ENCODE measurements around the gene DGKI. TPM values are rescaled to one million over a fixed set of nuclear protein-coding genes. Genes with fewer than 3 reads are reported as not detected.
A peak's percentile ranks its signal among the peaks of the same experiment; 100 is the strongest.

Gene DGKI
- total and polyA plus RNA-seq, 4 donors, result 0.03 to 1.5 (median 0.33) TPM

DNA sequence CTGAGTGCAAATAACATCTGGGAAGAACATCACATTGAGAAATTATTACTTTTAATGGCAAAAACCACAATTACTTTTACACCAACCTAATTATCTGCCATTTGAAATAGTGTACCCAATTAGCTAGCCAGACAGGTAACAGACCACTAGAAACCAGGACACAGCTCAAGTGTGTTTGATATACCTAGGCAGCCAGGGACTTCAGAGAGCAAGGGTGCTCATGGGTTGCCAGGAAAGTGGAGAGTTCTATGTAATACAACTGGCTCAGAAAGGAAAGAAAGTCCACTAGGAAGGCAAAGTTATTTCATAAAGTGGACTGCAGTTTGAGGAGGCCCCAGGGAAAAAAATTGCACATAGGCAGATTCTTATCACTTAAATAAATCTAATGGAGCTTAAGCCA lies 453.2 kb downstream of the DGKI start:
- Histone ChIP-seq H3K36me3 (ENCODE audit: control insufficient read depth in 4 of 4, insufficient read depth in 4 of 4, low read length in 4 of 4) (no peaks in the 10 kb centered on the region), H3K9ac (ENCODE audit: insufficient read depth in 1 of 2, low read length in 2 of 2) (no peak overlapping the region), H3K4me1 (ENCODE audit: control insufficient read depth in 5 of 5, insufficient read depth in 5 of 5, low read length in 5 of 5) (peaks cover 0 to 6% (median 0%) of the 10 kb centered on the region in 5 donors), H3K27ac (ENCODE audit: low read depth in 1 of 2, low read length in 1 of 2) (no peak overlapping the region), H3K9me3 (ENCODE audit: control insufficient read depth in 4 of 4, insufficient read depth in 3 of 4, low read length in 3 of 4) (no peaks in the 10 kb centered on the region), H3K4me3 (no peak overlapping the region), H3K27me3 (ENCODE audit: control insufficient read depth in 3 of 3, insufficient read depth in 3 of 3, low read length in 2 of 3) (no peaks in the 10 kb centered on the region)
- DNase-seq, result no peak
- TF ChIP-seq CTCF (IDR thresholded peaks at IDR 0.05; ENCODE audit: control extremely low read depth, extremely low read depth), result no peak
- no peak for ATAC-seq (ENCODE audit: insufficient read depth, low FRiP score)

GRCh38 chr7:137390076-137390475 lies 456.7 kb downstream of the DGKI start:
- ATAC-seq (ENCODE audit: insufficient read depth, low FRiP score) (peak; percentile 41), DNase-seq (peak in 2 of 3 donors; percentile 11 to 26)
- no peak overlapping the region for H3K4me3 ChIP-seq
- peaks cover 0 to 6% (median 3%) of the 10 kb centered on the region in 5 donors for H3K4me1 ChIP-seq (ENCODE audit: control insufficient read depth in 5 of 5, insufficient read depth in 5 of 5, low read length in 5 of 5)
- no peak overlapping the region for H3K9ac ChIP-seq (ENCODE audit: insufficient read depth in 1 of 2, low read length in 2 of 2)
- H3K27ac ChIP-seq (ENCODE audit: low read depth in 1 of 2, low read length in 1 of 2), result no peak overlapping the region
- H3K9me3 ChIP-seq (ENCODE audit: control insufficient read depth in 4 of 4, insufficient read depth in 3 of 4, low read length in 3 of 4), result no peaks in the 10 kb centered on the region
- no peaks in the 10 kb centered on the region for H3K36me3 ChIP-seq (ENCODE audit: control insufficient read depth in 4 of 4, insufficient read depth in 4 of 4, low read length in 4 of 4)
- no peaks in the 10 kb centered on the region for H3K27me3 ChIP-seq (ENCODE audit: control insufficient read depth in 3 of 3, insufficient read depth in 3 of 3, low read length in 2 of 3)
- TF ChIP-seq CTCF (IDR thresholded peaks at IDR 0.05; ENCODE audit: control extremely low read depth, extremely low read depth), result no peak
- 43 to 81% methylated on average over 1 of the region's 1 CpG for WGBS, 2 donors

- Histone ChIP-seq H3K4me3 (no peak overlapping the region), H3K4me1 (ENCODE audit: control insufficient read depth in 5 of 5, insufficient read depth in 5 of 5, low read length in 5 of 5) (peaks cover 0 to 6% (median 3%) of the 10 kb centered on the region in 5 donors), H3K27me3 (ENCODE audit: control insufficient read depth in 3 of 3, insufficient read depth in 3 of 3, low read length in 2 of 3) (no peaks in the 10 kb centered on the region), H3K36me3 (ENCODE audit: control insufficient read depth in 4 of 4, insufficient read depth in 4 of 4, low read length in 4 of 4) (no peaks in the 10 kb centered on the region), H3K9ac (ENCODE audit: insufficient read depth in 1 of 2, low read length in 2 of 2) (no peak overlapping the region), H3K27ac (ENCODE audit: low read depth in 1 of 2, low read length in 1 of 2) (no peak overlapping the region), H3K9me3 (ENCODE audit: control insufficient read depth in 4 of 4, insufficient read depth in 3 of 4, low read length in 3 of 4) (no peaks in the 10 kb centered on the region)
- 75 to 87% methylated on average over 1 of the region's 1 CpG for WGBS, 2 donors
- no peak for DNase-seq
- ATAC-seq (ENCODE audit: insufficient read depth, low FRiP score), result no peak
- no peak for TF ChIP-seq CTCF (IDR thresholded peaks at IDR 0.05; ENCODE audit: control extremely low read depth, extremely low read depth)
Measured at GRCh38 chr7:137388916-137389315, 457.9 kb downstream of the DGKI start.

GRCh38 chr7:137386966-137387365 lies 459.8 kb downstream of the DGKI start:
- Histone ChIP-seq H3K27ac (ENCODE audit: low read depth in 1 of 2, low read length in 1 of 2) (no peak overlapping the region), H3K9ac (ENCODE audit: insufficient read depth in 1 of 2, low read length in 2 of 2) (no peak overlapping the region), H3K9me3 (ENCODE audit: control insufficient read depth in 4 of 4, insufficient read depth in 3 of 4, low read length in 3 of 4) (no peaks in the 10 kb centered on the region), H3K4me1 (ENCODE audit: control insufficient read depth in 5 of 5, insufficient read depth in 5 of 5, low read length in 5 of 5) (peaks cover 0 to 6% (median 3%) of the 10 kb centered on the region in 5 donors), H3K36me3 (ENCODE audit: control insufficient read depth in 4 of 4, insufficient read depth in 4 of 4, low read length in 4 of 4) (no peaks in the 10 kb centered on the region), H3K4me3 (no peak overlapping the region), H3K27me3 (ENCODE audit: control insufficient read depth in 3 of 3, insufficient read depth in 3 of 3, low read length in 2 of 3) (no peaks in the 10 kb centered on the region)
- 22 to 32% methylated on average over 1 of the region's 1 CpG for WGBS, 2 donors
- no peak for TF ChIP-seq CTCF (IDR thresholded peaks at IDR 0.05; ENCODE audit: control extremely low read depth, extremely low read depth)
- ATAC-seq (ENCODE audit: insufficient read depth, low FRiP score) (no peak), DNase-seq (no peak)

Data from lung (tissue), 12 donors.